Measurements from ENCODE around the gene LAIR2. TPM values are rescaled to one million over a fixed set of nuclear protein-coding genes. Genes with fewer than 3 reads are reported as not detected.

Gene LAIR2
- total and polyA plus RNA-seq, 4 donors, result 0.19 to 0.24 TPM; not detected in 2

- H3K9me3 ChIP-seq (ENCODE audit: control insufficient read depth in 4 of 4, low read length in 3 of 4), result no peaks in the 10 kb centered on the region
- peaks cover 0 to 3% (median 0%) of the 10 kb centered on the region in 4 donors for H3K27me3 ChIP-seq (ENCODE audit: control insufficient read depth in 4 of 4, insufficient read depth in 4 of 4, low read length in 3 of 4)
- TF ChIP-seq GABPA (IDR thresholded peaks at IDR 0.05 in 1 of 2, conservative IDR thresholded peaks at IDR 0.05 in 1 of 2) (no peak), RAD21 (IDR thresholded peaks at IDR 0.05) (no peak), SP1 (IDR thresholded peaks at IDR 0.05) (no peak), RXRA (IDR thresholded peaks at IDR 0.05) (no peak), HNF4A (conservative IDR thresholded peaks at IDR 0.05) (no peak), NR2F2 (IDR thresholded peaks at IDR 0.05) (no peak)
- no peak for DNase-seq (ENCODE audit: low spot score)
- H3K27ac ChIP-seq (ENCODE audit: low read depth in 1 of 2, low read length in 2 of 2), result no peak overlapping the region
- H3K9ac ChIP-seq (ENCODE audit: low read depth in 1 of 2, low read length in 2 of 2), result no peak overlapping the region
- no peaks in the 10 kb centered on the region for H3K4me1 ChIP-seq (ENCODE audit: control insufficient read depth in 4 of 4, insufficient read depth in 4 of 4, low read length in 3 of 4)
- H3K4me3 ChIP-seq (ENCODE audit: low read depth in 1 of 3, low read length in 3 of 3), result no peak overlapping the region
- H3K36me3 ChIP-seq (ENCODE audit: control insufficient read depth in 4 of 4, insufficient read depth in 3 of 4, low read depth in 1 of 4, low read length in 3 of 4), result no peaks in the 10 kb centered on the region
- WGBS, result 56% methylated on average over 18 of the region's 18 CpGs
Measured at GRCh38 chr19:54521022-54521859, 18.6 kb downstream of the LAIR2 start.

- TF ChIP-seq JUND (IDR thresholded peaks at IDR 0.05) (no peak), FOXA2 (IDR thresholded peaks at IDR 0.05) (no peak), TAF1 (conservative IDR thresholded peaks at IDR 0.05) (no peak), ATF3 (IDR thresholded peaks at IDR 0.05) (no peak), RXRA (IDR thresholded peaks at IDR 0.05) (no peak)
Measured at GRCh38 chr19:54521860-54522513, 19.4 kb downstream of the LAIR2 start.

GRCh38 chr19:54523403-54523802, 20.8 kb downstream of the LAIR2 start:
- peaks cover 0 to 7% (median 2%) of the 10 kb centered on the region in 4 donors for H3K27me3 ChIP-seq (ENCODE audit: control insufficient read depth in 4 of 4, insufficient read depth in 4 of 4, low read length in 3 of 4)
- TF ChIP-seq RXRA (IDR thresholded peaks at IDR 0.05), result peak in 1 of 2 donors; percentile 19
- TF ChIP-seq TAF1 (conservative IDR thresholded peaks at IDR 0.05), result no peak
- TF ChIP-seq SP1 (IDR thresholded peaks at IDR 0.05), result peak; percentile 8
- peak in 1 of 2 donors; percentile 35 for TF ChIP-seq HNF4A (conservative IDR thresholded peaks at IDR 0.05)
- H3K9me3 ChIP-seq (ENCODE audit: control insufficient read depth in 4 of 4, low read length in 3 of 4), result peaks cover 0 to 7% (median 3%) of the 10 kb centered on the region in 4 donors
- no peak for DNase-seq (ENCODE audit: low spot score)
- no peak overlapping the region for H3K9ac ChIP-seq (ENCODE audit: low read depth in 1 of 2, low read length in 2 of 2)
- H3K4me3 ChIP-seq (ENCODE audit: low read depth in 1 of 3, low read length in 3 of 3), result no peak overlapping the region
- no peak overlapping the region for H3K27ac ChIP-seq (ENCODE audit: low read depth in 1 of 2, low read length in 2 of 2)
- no peaks in the 10 kb centered on the region for H3K36me3 ChIP-seq (ENCODE audit: control insufficient read depth in 4 of 4, insufficient read depth in 3 of 4, low read depth in 1 of 4, low read length in 3 of 4)
- 35% methylated on average over 5 of the region's 5 CpGs for whole genome bisulfite sequencing
- H3K4me1 ChIP-seq (ENCODE audit: control insufficient read depth in 4 of 4, insufficient read depth in 4 of 4, low read length in 3 of 4), result no peaks in the 10 kb centered on the region

More at GRCh38 chr19:54521860-54522513, 19.4 kb downstream of the LAIR2 start:
- no peaks in the 10 kb centered on the region for H3K4me1 ChIP-seq (ENCODE audit: control insufficient read depth in 4 of 4, insufficient read depth in 4 of 4, low read length in 3 of 4)
- DNase-seq (ENCODE audit: low spot score), result no peak
- peaks cover 0 to 5% (median 1%) of the 10 kb centered on the region in 4 donors for H3K9me3 ChIP-seq (ENCODE audit: control insufficient read depth in 4 of 4, low read length in 3 of 4)
- H3K36me3 ChIP-seq (ENCODE audit: control insufficient read depth in 4 of 4, insufficient read depth in 3 of 4, low read depth in 1 of 4, low read length in 3 of 4), result no peaks in the 10 kb centered on the region
- H3K27me3 ChIP-seq (ENCODE audit: control insufficient read depth in 4 of 4, insufficient read depth in 4 of 4, low read length in 3 of 4), result peaks cover 0 to 7% (median 2%) of the 10 kb centered on the region in 4 donors
- no peak overlapping the region for H3K4me3 ChIP-seq (ENCODE audit: low read depth in 1 of 3, low read length in 3 of 3)
- no peak overlapping the region for H3K27ac ChIP-seq (ENCODE audit: low read depth in 1 of 2, low read length in 2 of 2)
- no peak overlapping the region for H3K9ac ChIP-seq (ENCODE audit: low read depth in 1 of 2, low read length in 2 of 2)
- 76% methylated on average over 6 of the region's 6 CpGs for WGBS

GRCh38 chr19:54525636-54526035, 23.0 kb downstream of the LAIR2 start:
- H3K4me1 ChIP-seq (ENCODE audit: control insufficient read depth in 4 of 4, insufficient read depth in 4 of 4, low read length in 3 of 4), result no peaks in the 10 kb centered on the region
- peaks cover 0 to 8% (median 3%) of the 10 kb centered on the region in 4 donors for H3K9me3 ChIP-seq (ENCODE audit: control insufficient read depth in 4 of 4, low read length in 3 of 4)
- 24% methylated on average over 5 of the region's 5 CpGs for WGBS
- TF ChIP-seq EGR1 (IDR thresholded peaks at IDR 0.05; ENCODE audit: low read depth in 2 of 2) (no peak), HNF4A (conservative IDR thresholded peaks at IDR 0.05) (peak in 1 of 2 donors; percentile 93), RXRA (IDR thresholded peaks at IDR 0.05) (peak in 1 of 2 donors; percentile 69), NR2F2 (IDR thresholded peaks at IDR 0.05) (peak; percentile 27), HNF4G (IDR thresholded peaks at IDR 0.05) (peak; percentile 50), ZBTB33 (IDR thresholded peaks at IDR 0.05) (no peak), TAF1 (conservative IDR thresholded peaks at IDR 0.05) (no peak), SP1 (IDR thresholded peaks at IDR 0.05) (peak; percentile 69)
- peaks cover 0 to 7% (median under 1%) of the 10 kb centered on the region in 4 donors for H3K27me3 ChIP-seq (ENCODE audit: control insufficient read depth in 4 of 4, insufficient read depth in 4 of 4, low read length in 3 of 4)
- H3K9ac ChIP-seq (ENCODE audit: low read depth in 1 of 2, low read length in 2 of 2), result no peak overlapping the region
- H3K36me3 ChIP-seq (ENCODE audit: control insufficient read depth in 4 of 4, insufficient read depth in 3 of 4, low read depth in 1 of 4, low read length in 3 of 4), result no peaks in the 10 kb centered on the region
- H3K27ac ChIP-seq (ENCODE audit: low read depth in 1 of 2, low read length in 2 of 2), result no peak overlapping the region
- no peak for DNase-seq (ENCODE audit: low spot score)
- H3K4me3 ChIP-seq (ENCODE audit: low read depth in 1 of 3, low read length in 3 of 3), result no peak overlapping the region

Data from liver (tissue), 9 donors.